ENCODE measurements around the gene WDR4.
"Not testable (repeated sequence)": the region's sequence is repeated elsewhere in the genome, so short reads cannot be mapped to it uniquely, and the experiment has no call there.

Gene WDR4

GRCh38 chr21:42833859-42834725, 45.2 kb downstream of the WDR4 start:
- no peak overlapping the region for H3K4me2 ChIP-seq (ENCODE audit: low read length)
- H3K4me3 ChIP-seq (ENCODE audit: low read length): no peak overlapping the region
- H3K36me3 ChIP-seq (ENCODE audit: control insufficient read depth, low read length): peaks cover under 1% of the 10 kb centered on the region; the same call in 1 of the 2 replicates
- H3K4me1 ChIP-seq (ENCODE audit: control insufficient read depth, low read length): 0 out of 2 replicates have a peak, but pooled peaks cover 3% of the 10 kb centered on the region
- H3K27me3 ChIP-seq (ENCODE audit: control insufficient read depth, low read length): peaks cover 24% of the 10 kb centered on the region
- no peak overlapping the region for H3K27ac ChIP-seq (ENCODE audit: low read depth, low read length)
- H3K79me2 ChIP-seq (ENCODE audit: control insufficient read depth, low read length): no peaks in the 10 kb centered on the region
- no peak for TF ChIP-seq EZH2phosphoT487 (IDR thresholded peaks at IDR 0.05; ENCODE audit: borderline replicate concordance, low read length)
- no peak for TF ChIP-seq CTCF (IDR thresholded peaks at IDR 0.05; ENCODE audit: low read depth, low read length, poor library complexity, severe bottlenecking)
- H4K20me1 ChIP-seq (ENCODE audit: control insufficient read depth, insufficient read depth, low read depth, low read length): no peaks in the 10 kb centered on the region
- H3K9me2 ChIP-seq (replicated peaks; ENCODE audit: control insufficient read depth, low read length): no peaks in the 10 kb centered on the region
- H3F3A ChIP-seq (ENCODE audit: control insufficient read depth, insufficient read depth): peaks cover 6% of the 10 kb centered on the region
- no peaks in the 10 kb centered on the region for H3K9me3 ChIP-seq (ENCODE audit: control insufficient read depth, insufficient read depth, low read length)

GRCh38 chr21:42833439-42833815, 45.9 kb downstream of the WDR4 start:
- Histone ChIP-seq H3K9me2 (replicated peaks; ENCODE audit: control insufficient read depth, low read length) (no peaks in the 10 kb centered on the region), H3K4me3 (ENCODE audit: low read length) (no peak overlapping the region), H3K36me3 (ENCODE audit: control insufficient read depth, low read length) (no peaks in the 10 kb centered on the region), H3K79me2 (ENCODE audit: control insufficient read depth, low read length) (no peaks in the 10 kb centered on the region), H3K4me2 (ENCODE audit: low read length) (no peak overlapping the region), H3K4me1 (ENCODE audit: control insufficient read depth, low read length) (0 out of 2 replicates have a peak, but pooled peaks cover 3% of the 10 kb centered on the region), H3K9me3 (ENCODE audit: control insufficient read depth, insufficient read depth, low read length) (no peaks in the 10 kb centered on the region), H3K27me3 (ENCODE audit: control insufficient read depth, low read length) (peaks cover 25% of the 10 kb centered on the region), H3F3A (ENCODE audit: control insufficient read depth, insufficient read depth) (peaks cover 6% of the 10 kb centered on the region), H3K27ac (ENCODE audit: low read depth, low read length) (no peak overlapping the region), H4K20me1 (ENCODE audit: control insufficient read depth, insufficient read depth, low read depth, low read length) (no peaks in the 10 kb centered on the region)
- TF ChIP-seq CTCF (IDR thresholded peaks at IDR 0.05; ENCODE audit: low read depth, low read length, poor library complexity, severe bottlenecking): peak; percentile 58
- no peak for TF ChIP-seq EZH2phosphoT487 (IDR thresholded peaks at IDR 0.05; ENCODE audit: borderline replicate concordance, low read length)

- not testable (repeated sequence) for H3K9me3 ChIP-seq (ENCODE audit: control insufficient read depth, insufficient read depth, low read length); H3K4me2 ChIP-seq (ENCODE audit: low read length); H3K36me3 ChIP-seq (ENCODE audit: control insufficient read depth, low read length); H3K4me3 ChIP-seq (ENCODE audit: low read length); H3K4me1 ChIP-seq (ENCODE audit: control insufficient read depth, low read length); H3K79me2 ChIP-seq (ENCODE audit: control insufficient read depth, low read length); H4K20me1 ChIP-seq (ENCODE audit: control insufficient read depth, insufficient read depth, low read depth, low read length); H3K9me2 ChIP-seq (replicated peaks; ENCODE audit: control insufficient read depth, low read length); H3K27ac ChIP-seq (ENCODE audit: low read depth, low read length); H3F3A ChIP-seq (ENCODE audit: control insufficient read depth, insufficient read depth)
- peaks cover 31% of the 10 kb centered on the region for H3K27me3 ChIP-seq (ENCODE audit: control insufficient read depth, low read length)
Measured at GRCh38 chr21:42832321-42832630, 47.1 kb downstream of the WDR4 start.
